Fibroblast of lung (primary cell): ENCODE results near the gene S100A7A. TPM values are rescaled to one million over a fixed set of nuclear protein-coding genes. Genes with fewer than 3 reads are reported as not detected.

Experiments used
- DNase-seq, 2 donors: peaks; one replicate each; pipeline versions ENCODE4 v3.0.0 to v3.0.0-alpha.2; 2010; ENCODE audit warnings: low read depth in 2 of 2
- H2AFZ ChIP-seq: 2 replicates; pipeline ENCODE4 v1.5.1; 2012; ENCODE audit warnings: low read length, control low read depth, inconsistent platforms
- H3K27ac ChIP-seq: 2 replicates; pipeline ENCODE4 v1.5.1; 2011; ENCODE audit warnings: low read length, control low read depth; ENCODE audit not compliant: insufficient read depth
- H3K27me3 ChIP-seq: 2 replicates; pipeline ENCODE4 v1.5.1; 2011; ENCODE audit warnings: mild to moderate bottlenecking, low read length; ENCODE audit not compliant: control insufficient read depth, insufficient read depth
- H3K36me3 ChIP-seq: 2 replicates; pipeline ENCODE4 v1.5.1; 2011; ENCODE audit warnings: low read length; ENCODE audit not compliant: control insufficient read depth, insufficient read depth
- H3K4me1 ChIP-seq: 2 replicates; pipeline ENCODE4 v1.5.1; 2011; ENCODE audit warnings: low read length; ENCODE audit not compliant: control insufficient read depth, insufficient read depth; ENCODE audit errors: extremely low read depth
- H3K4me2 ChIP-seq: 2 replicates; pipeline ENCODE4 v1.5.1; 2011; ENCODE audit warnings: low read length, control low read depth; ENCODE audit not compliant: insufficient read depth; ENCODE audit errors: extremely low read depth
- H3K4me3 ChIP-seq, 4 experiments: fragments of 200-600 bp in 1 of 4; sonication (generic) in 1 of 4; replicated peaks in 1 of 4; 2 replicates each; pipeline ENCODE4 v1.5.1; 2011 to 2016; ENCODE audit warnings: low read length in 4 of 4, low read depth in 3 of 4, mild to moderate bottlenecking in 3 of 4, control low read depth in 2 of 4, inconsistent platforms in 1 of 4, mixed read lengths in 1 of 4; ENCODE audit not compliant: insufficient read depth in 1 of 4; ENCODE audit errors: control extremely low read depth in 1 of 4
- H3K79me2 ChIP-seq: 2 replicates; pipeline ENCODE4 v1.5.1; 2012; ENCODE audit warnings: mild to moderate bottlenecking, low read length, inconsistent platforms; ENCODE audit not compliant: control insufficient read depth, insufficient read depth
- H3K9ac ChIP-seq: 2 replicates; pipeline ENCODE4 v1.5.1; 2011; ENCODE audit warnings: mild to moderate bottlenecking, low read length, control low read depth; ENCODE audit not compliant: insufficient read depth
- H3K9me3 ChIP-seq: 2 replicates; pipeline ENCODE4 v1.5.1; 2012; ENCODE audit warnings: low read depth, low read length; ENCODE audit not compliant: control insufficient read depth, insufficient read depth
- H4K20me1 ChIP-seq: 2 replicates; pipeline ENCODE4 v1.5.1; 2011; ENCODE audit warnings: low read length; ENCODE audit not compliant: control insufficient read depth, insufficient read depth; ENCODE audit errors: extremely low read depth
- EZH2 ChIP-seq: IDR thresholded peaks from 2 replicates; pipeline ENCODE4 v1.5.1; 2012; ENCODE audit warnings: low read length, control low read depth, mild to moderate bottlenecking; ENCODE audit errors: missing control alignments
- polyA plus RNA-seq, 2 donors: library from polyadenylated mRNA; depleted of rRNA in 1 of 2; stranded (reverse) in 1 of 2; unstranded in 1 of 2; fragments of >200 nt; gene quantifications; 2 replicates each; pipeline ENCODE4 v1.2.1, GENCODE V29; 2011 to 2012; ENCODE audit warnings: missing spikeins in 1 of 2
- total RNA-seq: library from RNA; depleted of rRNA; stranded (reverse); fragments of >200 nt; gene quantifications from 2 replicates; pipeline ENCODE4 v1.2.1, GENCODE V29; 2014
- TF ChIP-seq, protein P1 (sequence below), 2 donors: IDR thresholded peaks in 1 of 2; conservative IDR thresholded peaks in 1 of 2; 1 replicate in 1 of 2; 2 replicates in 1 of 2; pipeline ENCODE4 v1.5.1; 2011 to 2012; ENCODE audit warnings: low read length in 2 of 2, control low read depth in 1 of 2, inconsistent platforms in 1 of 2, low read depth in 1 of 2, mild to moderate bottlenecking in 1 of 2

S100A7A gene
- total and polyA plus RNA-seq, 2 donors (not counting 1 experiment from before 2014, with no cell fraction given): not detected

DNA sequence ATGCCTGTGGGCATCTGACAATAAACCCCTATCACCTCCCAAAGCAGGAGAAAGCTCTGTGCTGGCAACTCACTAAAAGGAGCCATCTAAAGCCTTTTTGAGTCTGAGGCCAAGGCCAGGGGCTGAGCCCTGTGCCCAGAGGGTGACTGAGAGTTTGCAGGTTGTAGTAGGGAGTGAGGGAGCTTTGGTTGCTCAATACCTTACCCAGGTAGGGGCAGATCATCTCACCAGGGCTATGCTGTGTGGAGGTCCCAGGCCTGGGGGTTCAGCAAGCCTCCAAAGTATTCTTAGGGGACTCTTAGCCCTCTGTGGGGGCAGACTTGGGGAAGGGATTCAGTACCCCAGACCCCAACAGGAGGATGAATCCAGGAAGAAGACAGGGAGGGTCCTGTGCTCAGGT is 23.0 kb downstream of the S100A7A start:
- H3K4me2 ChIP-seq: no peak overlapping the region
- H3K9ac ChIP-seq: no peak overlapping the region
- H3K36me3 ChIP-seq: no peaks in the 10 kb centered on the region
- no peaks in the 10 kb centered on the region for H4K20me1 ChIP-seq
- H3K9me3 ChIP-seq: no peaks in the 10 kb centered on the region
- no peak overlapping the region for H3K4me3 ChIP-seq
- H3K27me3 ChIP-seq: peaks cover 6% of the 10 kb centered on the region
- TF ChIP-seq, protein P1, sequence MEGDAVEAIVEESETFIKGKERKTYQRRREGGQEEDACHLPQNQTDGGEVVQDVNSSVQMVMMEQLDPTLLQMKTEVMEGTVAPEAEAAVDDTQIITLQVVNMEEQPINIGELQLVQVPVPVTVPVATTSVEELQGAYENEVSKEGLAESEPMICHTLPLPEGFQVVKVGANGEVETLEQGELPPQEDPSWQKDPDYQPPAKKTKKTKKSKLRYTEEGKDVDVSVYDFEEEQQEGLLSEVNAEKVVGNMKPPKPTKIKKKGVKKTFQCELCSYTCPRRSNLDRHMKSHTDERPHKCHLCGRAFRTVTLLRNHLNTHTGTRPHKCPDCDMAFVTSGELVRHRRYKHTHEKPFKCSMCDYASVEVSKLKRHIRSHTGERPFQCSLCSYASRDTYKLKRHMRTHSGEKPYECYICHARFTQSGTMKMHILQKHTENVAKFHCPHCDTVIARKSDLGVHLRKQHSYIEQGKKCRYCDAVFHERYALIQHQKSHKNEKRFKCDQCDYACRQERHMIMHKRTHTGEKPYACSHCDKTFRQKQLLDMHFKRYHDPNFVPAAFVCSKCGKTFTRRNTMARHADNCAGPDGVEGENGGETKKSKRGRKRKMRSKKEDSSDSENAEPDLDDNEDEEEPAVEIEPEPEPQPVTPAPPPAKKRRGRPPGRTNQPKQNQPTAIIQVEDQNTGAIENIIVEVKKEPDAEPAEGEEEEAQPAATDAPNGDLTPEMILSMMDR (conservative IDR thresholded peaks at IDR 0.05 in 1 of 2, IDR thresholded peaks at IDR 0.05 in 1 of 2; ENCODE audit: low read depth in 1 of 2, low read length in 2 of 2): no peak
- no peak for TF ChIP-seq EZH2
- H2AFZ ChIP-seq: no peak overlapping the region
- no peaks in the 10 kb centered on the region for H3K4me1 ChIP-seq
- H3K79me2 ChIP-seq: no peaks in the 10 kb centered on the region
- no peak for DNase-seq
- no peak overlapping the region for H3K27ac ChIP-seq

DNA sequence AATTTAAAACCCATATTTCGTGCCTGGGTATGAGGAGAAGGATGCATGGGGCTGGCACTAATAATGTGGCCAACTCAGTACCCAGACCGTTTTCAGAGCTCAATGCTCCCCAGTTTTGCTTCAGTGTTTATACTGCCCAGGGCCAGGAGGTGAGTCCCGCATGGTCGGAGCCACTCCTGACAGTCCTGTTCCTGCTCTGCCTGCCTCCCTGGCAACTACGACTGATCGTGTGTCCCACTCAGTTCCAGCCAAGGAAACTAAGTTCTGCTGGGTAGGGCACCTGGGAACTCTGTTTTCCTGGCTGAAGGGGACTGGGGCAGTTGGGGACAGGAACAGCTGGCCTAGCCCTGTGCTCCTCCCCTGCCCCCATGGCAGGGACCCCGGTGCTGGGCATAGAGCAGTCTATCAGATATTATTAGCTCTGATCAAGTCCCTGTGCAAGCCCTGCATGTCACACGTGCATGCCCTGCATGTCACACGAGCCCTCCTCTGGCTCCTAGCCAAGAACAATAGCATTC is 25.0 kb downstream of the S100A7A start:
- Histone ChIP-seq H3K9ac (no peak overlapping the region), H3K4me1 (no peaks in the 10 kb centered on the region), H2AFZ (no peak overlapping the region), H3K27me3 (peaks cover 6% of the 10 kb centered on the region), H3K4me3 (no peak overlapping the region), H3K27ac (no peak overlapping the region), H4K20me1 (no peaks in the 10 kb centered on the region), H3K9me3 (no peaks in the 10 kb centered on the region), H3K79me2 (no peaks in the 10 kb centered on the region), H3K4me2 (no peak overlapping the region), H3K36me3 (no peaks in the 10 kb centered on the region)
- TF ChIP-seq, protein P1 (conservative IDR thresholded peaks at IDR 0.05 in 1 of 2, IDR thresholded peaks at IDR 0.05 in 1 of 2; ENCODE audit: low read depth in 1 of 2, low read length in 2 of 2): no peak
- no peak for TF ChIP-seq EZH2
- no peak for DNase-seq

DNA sequence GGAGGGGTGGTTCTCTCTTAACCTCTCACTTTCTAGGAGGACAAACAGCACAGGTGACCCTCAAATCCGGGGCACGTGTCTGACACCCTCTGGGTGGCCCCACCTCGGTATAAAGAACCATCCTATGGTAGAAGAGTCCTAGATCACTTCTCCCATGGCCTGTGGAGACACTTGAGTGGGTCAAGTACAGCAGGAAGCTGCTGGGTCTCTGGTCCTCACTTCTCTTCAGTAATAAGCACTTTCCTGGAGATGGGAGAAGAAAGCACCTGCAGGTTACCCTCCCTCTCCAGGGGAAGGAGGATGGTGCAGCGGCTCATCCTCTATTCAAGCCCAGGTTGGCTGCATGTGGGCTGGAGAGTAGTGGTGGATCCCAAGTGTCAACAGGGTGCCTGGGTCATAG is 27.2 kb downstream of the S100A7A start:
- Histone ChIP-seq H3K9ac (no peak overlapping the region), H3K36me3 (no peaks in the 10 kb centered on the region), H3K4me2 (no peak overlapping the region), H3K79me2 (no peaks in the 10 kb centered on the region), H3K27me3 (peaks cover 3% of the 10 kb centered on the region), H2AFZ (no peak overlapping the region), H3K4me3 (no peak overlapping the region), H3K4me1 (no peaks in the 10 kb centered on the region), H4K20me1 (no peaks in the 10 kb centered on the region), H3K9me3 (no peaks in the 10 kb centered on the region), H3K27ac (no peak overlapping the region)
- TF ChIP-seq EZH2: no peak
- TF ChIP-seq, protein P1 (conservative IDR thresholded peaks at IDR 0.05 in 1 of 2, IDR thresholded peaks at IDR 0.05 in 1 of 2; ENCODE audit: low read depth in 1 of 2, low read length in 2 of 2): no peak
- no peak for DNase-seq
